HFFc6 (cell line): ENCODE data around the gene PHRF1. TPM values are rescaled to one million over a fixed set of nuclear protein-coding genes. Genes with fewer than 3 reads are reported as not detected.

Source experiments
- DNase-seq: peaks from one replicate; pipeline ENCODE4 v3.0.0-alpha.2; 2018
- H3K27ac Mint-ChIP-seq: 2 replicates; pipeline ENCODE4 v1.8.0; 2020; ENCODE audit warnings: mild to moderate bottlenecking, mixed read lengths
- H3K27me3 Mint-ChIP-seq: 2 replicates; pipeline ENCODE4 v1.8.0; 2021; ENCODE audit warnings: mild to moderate bottlenecking, moderate library complexity, mixed read lengths; ENCODE audit not compliant: insufficient read depth
- H3K36me3 Mint-ChIP-seq: 2 replicates; pipeline ENCODE4 v1.8.0; 2021; ENCODE audit warnings: low read depth, mixed read lengths
- H3K4me1 Mint-ChIP-seq: 2 replicates; pipeline ENCODE4 v1.8.0; 2020; ENCODE audit warnings: low read depth, mixed read lengths
- H3K4me3 Mint-ChIP-seq: 2 replicates; pipeline ENCODE4 v1.8.0; 2020; ENCODE audit warnings: mild to moderate bottlenecking, moderate library complexity, mixed read lengths
- H3K9me3 Mint-ChIP-seq: 2 replicates; pipeline ENCODE4 v1.8.0; 2020; ENCODE audit warnings: mild to moderate bottlenecking, mixed read lengths
- total RNA-seq, 6 experiments: library from RNA; stranded (reverse); fragmentation: NEBNext Ultra II Directional; extraction: Animal tissue kit (Norgen Biotek cat#: 25700); gene quantifications; 2 replicates in 1 of 6; 3 replicates in 5 of 6; pipeline ENCODE4 v1.2.3, GENCODE V29; 2021
- TF ChIP-seq, protein P1 (sequence below): fragments of 200-600 bp; sonication (generic); IDR thresholded peaks from 2 replicates; pipeline ENCODE4 v1.5.0; 2021; ENCODE audit warnings: antibody characterized with exemption, mild to moderate bottlenecking

The PHRF1 gene
- total RNA-seq, 6 experiments from 2014 or later: 23.8 to 27.5 (median 24.8) TPM

DNA sequence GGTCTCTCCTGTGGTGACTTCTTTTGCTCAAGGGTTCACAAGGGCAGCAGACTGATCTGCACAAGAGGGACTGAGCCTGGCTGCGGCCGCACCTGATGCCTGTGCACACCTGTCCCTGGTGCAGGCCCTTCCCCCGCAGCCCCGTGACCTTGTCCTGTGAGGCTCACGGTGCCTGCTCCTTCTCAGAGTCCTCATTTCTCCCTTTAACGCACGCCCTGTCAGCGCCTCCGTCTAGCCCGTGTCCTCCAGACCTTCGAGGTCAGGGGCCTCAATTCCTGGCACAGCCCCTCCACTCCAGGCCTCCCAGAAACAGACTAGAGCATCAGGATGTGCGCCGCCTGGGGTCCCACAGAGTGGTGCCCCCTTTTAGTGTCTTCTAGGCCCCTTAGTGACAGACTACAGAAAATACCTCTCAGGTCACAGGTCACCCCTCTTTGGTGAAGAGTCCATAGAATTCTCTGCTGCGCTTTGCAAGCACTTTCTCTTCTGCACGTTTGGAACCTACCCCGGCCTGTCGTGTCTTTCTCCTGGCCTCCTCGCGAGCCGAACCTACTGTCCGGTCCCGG lies 59.8 kb downstream of the PHRF1 start:
- Mint-ChIP-seq H3K4me1 (peaks cover 5% of the 10 kb centered on the region; the same call in 1 of the 2 replicates), H3K4me3 (no peak overlapping the region), H3K9me3 (no peaks in the 10 kb centered on the region), H3K36me3 (no peaks in the 10 kb centered on the region), H3K27me3 (peaks cover 10% of the 10 kb centered on the region), H3K27ac (no peak overlapping the region)
- TF ChIP-seq, protein P1, sequence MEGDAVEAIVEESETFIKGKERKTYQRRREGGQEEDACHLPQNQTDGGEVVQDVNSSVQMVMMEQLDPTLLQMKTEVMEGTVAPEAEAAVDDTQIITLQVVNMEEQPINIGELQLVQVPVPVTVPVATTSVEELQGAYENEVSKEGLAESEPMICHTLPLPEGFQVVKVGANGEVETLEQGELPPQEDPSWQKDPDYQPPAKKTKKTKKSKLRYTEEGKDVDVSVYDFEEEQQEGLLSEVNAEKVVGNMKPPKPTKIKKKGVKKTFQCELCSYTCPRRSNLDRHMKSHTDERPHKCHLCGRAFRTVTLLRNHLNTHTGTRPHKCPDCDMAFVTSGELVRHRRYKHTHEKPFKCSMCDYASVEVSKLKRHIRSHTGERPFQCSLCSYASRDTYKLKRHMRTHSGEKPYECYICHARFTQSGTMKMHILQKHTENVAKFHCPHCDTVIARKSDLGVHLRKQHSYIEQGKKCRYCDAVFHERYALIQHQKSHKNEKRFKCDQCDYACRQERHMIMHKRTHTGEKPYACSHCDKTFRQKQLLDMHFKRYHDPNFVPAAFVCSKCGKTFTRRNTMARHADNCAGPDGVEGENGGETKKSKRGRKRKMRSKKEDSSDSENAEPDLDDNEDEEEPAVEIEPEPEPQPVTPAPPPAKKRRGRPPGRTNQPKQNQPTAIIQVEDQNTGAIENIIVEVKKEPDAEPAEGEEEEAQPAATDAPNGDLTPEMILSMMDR: no peak
- DNase-seq: no peak

DNA sequence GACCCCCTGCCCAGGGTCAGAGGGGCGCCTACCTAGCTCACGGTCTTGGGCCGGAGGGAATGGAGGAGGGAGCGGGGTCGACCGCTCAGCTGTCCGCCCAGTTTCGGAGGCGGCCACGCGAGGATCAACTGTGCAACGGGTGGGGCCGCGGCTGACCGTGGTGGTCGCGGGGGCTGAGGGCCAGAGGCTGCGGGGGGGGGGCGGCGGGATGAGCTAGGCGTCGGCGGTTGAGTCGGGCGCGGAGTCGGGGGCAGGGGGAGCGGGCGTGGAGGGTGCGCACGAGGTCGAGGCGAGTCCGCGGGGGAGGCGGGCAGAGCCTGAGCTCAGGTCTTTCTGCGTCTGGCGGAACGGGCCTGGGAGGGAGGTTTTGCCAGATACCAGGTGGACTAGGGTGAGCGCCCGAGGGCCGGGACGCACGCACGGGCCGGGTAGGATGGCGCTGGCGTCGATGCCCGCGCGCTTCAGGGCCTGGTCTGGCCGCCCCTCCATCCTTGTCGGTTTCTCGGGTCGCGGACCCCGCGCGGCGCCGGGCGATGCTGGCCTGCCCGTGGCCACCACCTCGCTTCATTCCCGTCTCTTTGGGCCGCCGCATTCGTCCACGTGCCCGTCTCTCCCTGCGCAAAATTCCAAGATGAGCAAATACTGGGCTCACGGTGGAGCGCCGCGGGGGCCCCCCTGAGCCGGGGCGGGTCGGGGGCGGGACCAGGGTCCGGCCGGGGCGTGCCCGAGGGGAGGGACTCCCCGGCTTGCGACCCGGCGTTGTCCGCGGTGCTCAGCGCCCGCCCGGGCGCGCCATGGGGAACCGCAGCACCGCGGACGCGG lies 60.5 kb downstream of the PHRF1 start, which contains the start of gene DRD4:
Gene DRD4 (plus strand): TSS at position 759 of the 822 bp plus-strand sequence. CDS start 36 bp downstream, at position 795.
- Mint-ChIP-seq H3K27ac (no peak within 1 kb of the TSS), H3K4me3 (peak within 1 kb of the TSS; percentile 70), H3K36me3 (no peaks in the 10 kb centered on the region), H3K9me3 (no peaks in the 10 kb centered on the region), H3K27me3 (peaks cover 10% of the 10 kb centered on the region), H3K4me1 (peaks cover 5% of the 10 kb centered on the region; the same call in 1 of the 2 replicates)
- DNase-seq: no peak
- TF ChIP-seq, protein P1: no peak

DNA sequence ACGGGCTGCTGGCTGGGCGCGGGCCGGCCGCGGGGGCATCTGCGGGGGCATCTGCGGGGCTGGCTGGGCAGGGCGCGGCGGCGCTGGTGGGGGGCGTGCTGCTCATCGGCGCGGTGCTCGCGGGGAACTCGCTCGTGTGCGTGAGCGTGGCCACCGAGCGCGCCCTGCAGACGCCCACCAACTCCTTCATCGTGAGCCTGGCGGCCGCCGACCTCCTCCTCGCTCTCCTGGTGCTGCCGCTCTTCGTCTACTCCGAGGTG lies 61.0 kb downstream of the PHRF1 start:
- H3K27ac Mint-ChIP-seq: no peak overlapping the region
- no peaks in the 10 kb centered on the region for H3K9me3 Mint-ChIP-seq
- H3K36me3 Mint-ChIP-seq: no peaks in the 10 kb centered on the region
- TF ChIP-seq, protein P1: no peak
- peaks cover 5% of the 10 kb centered on the region; the same call in 1 of the 2 replicates for H3K4me1 Mint-ChIP-seq
- H3K4me3 Mint-ChIP-seq: peak overlapping the region; percentile 70
- peaks cover 13% of the 10 kb centered on the region for H3K27me3 Mint-ChIP-seq
- DNase-seq: no peak

DNA sequence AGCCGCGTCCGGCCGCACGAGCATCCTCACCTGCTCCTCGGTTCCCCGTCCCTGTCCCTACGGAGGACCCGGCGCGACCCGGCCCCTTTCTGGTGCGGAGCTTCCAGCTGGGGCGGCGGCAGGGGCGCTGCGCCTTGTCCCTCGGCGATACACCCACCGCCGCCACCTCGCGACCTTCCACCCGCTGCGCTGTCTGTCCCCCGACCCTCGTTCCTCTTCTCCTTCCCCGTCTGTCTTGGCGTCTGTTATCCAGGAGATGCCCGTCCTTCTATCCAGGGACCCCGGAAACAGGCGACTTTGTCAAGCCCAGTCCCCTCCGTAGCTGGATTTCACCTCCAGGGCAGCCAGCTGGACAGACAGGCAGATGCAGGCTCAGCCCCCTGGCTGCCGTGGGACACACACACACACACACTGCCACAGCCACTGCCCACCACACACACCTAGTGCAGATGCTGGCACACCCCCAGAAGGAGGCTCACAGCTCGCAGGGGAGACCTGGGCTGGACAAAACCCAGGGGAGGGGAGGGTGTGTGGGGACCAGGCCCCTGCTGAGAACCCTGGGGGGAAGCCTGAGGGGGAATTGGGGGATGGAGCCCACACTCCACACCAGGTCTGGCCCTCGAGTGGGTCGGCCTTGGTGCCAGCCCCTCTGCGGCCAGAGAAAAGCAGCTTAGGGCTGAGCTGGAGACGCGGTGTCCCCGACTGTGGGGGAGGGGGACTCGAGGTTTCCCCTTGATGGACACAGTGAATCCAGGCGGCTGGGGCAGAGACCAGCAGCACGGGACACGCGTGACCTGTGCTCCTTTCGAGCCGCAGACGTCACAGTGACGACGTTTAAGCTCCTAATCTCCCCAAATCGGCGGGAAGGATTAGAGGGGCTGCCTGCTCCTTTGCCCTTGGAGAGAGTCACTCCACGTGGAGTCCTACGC lies 61.6 kb downstream of the PHRF1 start:
- H3K4me3 Mint-ChIP-seq: peak overlapping the region; percentile 70
- TF ChIP-seq, protein P1: no peak
- no peaks in the 10 kb centered on the region for H3K9me3 Mint-ChIP-seq
- no peak for DNase-seq
- H3K36me3 Mint-ChIP-seq: no peaks in the 10 kb centered on the region
- peaks cover 10% of the 10 kb centered on the region for H3K27me3 Mint-ChIP-seq
- peaks cover 5% of the 10 kb centered on the region; the same call in 1 of the 2 replicates for H3K4me1 Mint-ChIP-seq
- no peak overlapping the region for H3K27ac Mint-ChIP-seq

DNA sequence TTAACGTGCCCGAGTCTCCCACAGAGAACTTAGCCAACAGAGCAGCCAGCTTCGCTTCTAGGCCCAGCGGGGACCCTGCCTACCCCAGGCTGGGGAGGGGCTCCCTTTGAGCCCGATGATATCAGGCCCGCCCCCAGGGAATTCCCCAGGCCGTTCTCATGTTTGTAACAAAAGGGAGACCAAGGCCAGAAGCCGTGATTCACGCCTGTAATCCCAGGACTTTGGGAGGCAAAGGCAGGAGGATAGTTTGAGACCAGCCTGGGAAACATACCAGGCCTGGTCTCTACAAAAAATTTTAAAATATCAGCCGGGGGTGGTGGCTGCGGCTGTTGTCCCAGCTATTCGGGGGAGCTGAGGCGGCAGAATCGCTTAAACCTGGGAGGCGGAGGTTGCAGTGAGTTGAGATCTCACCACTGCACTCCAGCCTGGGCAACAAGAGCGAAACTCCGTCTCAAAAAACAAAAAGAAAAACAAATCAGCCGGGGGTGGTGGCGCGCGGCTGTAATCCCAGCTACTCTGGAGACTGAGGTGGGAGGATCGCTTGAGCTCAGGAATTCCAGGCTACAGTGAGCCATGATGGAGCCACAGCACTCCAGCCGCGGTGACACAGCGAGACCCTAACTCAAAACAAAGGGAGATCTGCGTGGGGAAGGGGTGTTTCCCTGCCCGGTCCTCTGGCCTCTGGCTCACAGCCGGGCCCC lies 62.5 kb downstream of the PHRF1 start:
- Mint-ChIP-seq H3K27me3 (peaks cover 10% of the 10 kb centered on the region), H3K27ac (no peak overlapping the region), H3K4me3 (no peak overlapping the region), H3K36me3 (no peaks in the 10 kb centered on the region), H3K9me3 (no peaks in the 10 kb centered on the region), H3K4me1 (peaks cover 5% of the 10 kb centered on the region; the same call in 1 of the 2 replicates)
- no peak for DNase-seq
- TF ChIP-seq, protein P1: no peak
